ENCODE results near the gene ZFAND2A. TPM values are rescaled to one million over a fixed set of nuclear protein-coding genes. Genes with fewer than 3 reads are reported as not detected.
"Not testable (repeated sequence)": the region's sequence is repeated elsewhere in the genome, so short reads cannot be mapped to it uniquely, and the experiment has no call there.

The ZFAND2A gene
- total RNA-seq, 1 experiment from 2014 or later, result 22.5 TPM

GRCh38 chr7:1154172-1154739, 5.7 kb downstream of the ZFAND2A start:
- no peak for DNase-seq (ENCODE audit: low read depth)

- no peak for DNase-seq (ENCODE audit: low read depth)
Observed at GRCh38 chr7:1152492-1152891, 7.5 kb downstream of the ZFAND2A start.

- no peak for DNase-seq (ENCODE audit: low read depth)
Observed at GRCh38 chr7:1151653-1152425, 8.2 kb downstream of the ZFAND2A start.

- no peak for DNase-seq (ENCODE audit: low read depth)
Observed at GRCh38 chr7:1151156-1151555, 8.8 kb downstream of the ZFAND2A start.

GRCh38 chr7:1150400-1151002, 9.5 kb downstream of the ZFAND2A start:
- no peak for DNase-seq (ENCODE audit: low read depth)

DNA sequence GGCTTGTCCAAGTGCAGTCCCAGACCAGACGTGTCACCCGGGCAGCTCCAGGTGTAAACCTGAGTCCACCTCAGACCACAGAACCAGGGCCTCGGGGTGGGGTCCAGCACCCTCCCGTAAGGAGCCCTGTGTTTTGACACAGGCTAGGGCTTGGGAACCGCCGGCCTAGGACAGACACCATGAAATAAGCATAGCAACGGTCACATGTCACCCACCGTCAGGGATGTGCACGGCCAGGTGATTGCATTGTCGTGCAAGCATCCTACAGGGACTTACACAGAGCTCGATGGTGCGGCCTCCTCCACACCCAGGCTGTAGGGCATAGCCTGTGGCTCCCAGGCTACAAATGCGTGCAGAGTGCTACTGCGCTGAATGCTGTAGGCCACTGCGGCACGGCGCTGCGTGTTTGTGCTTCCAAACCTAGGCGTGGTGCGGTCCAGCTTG, 10.6 kb downstream of the ZFAND2A start:
- no peak for DNase-seq (ENCODE audit: low read depth)

DNA sequence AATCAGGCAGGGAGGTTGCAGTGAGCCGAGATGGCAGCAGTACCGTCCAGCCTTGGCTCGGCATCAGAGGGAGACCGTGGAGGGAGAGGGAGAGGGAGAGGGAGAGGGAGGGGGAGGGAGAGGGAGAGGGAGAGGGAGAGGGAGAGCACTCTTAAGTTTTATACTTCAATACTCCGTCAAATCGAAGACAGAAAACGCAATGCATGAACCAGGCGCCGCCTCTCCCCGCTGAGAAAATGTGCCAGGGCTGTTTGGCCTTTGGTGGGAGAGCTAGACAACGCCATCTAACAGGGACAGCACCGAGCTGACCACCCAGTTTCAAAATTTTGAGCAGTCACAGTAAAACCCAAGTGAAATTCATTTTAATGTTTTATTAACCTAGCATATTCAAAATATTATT, 12.1 kb downstream of the ZFAND2A start:
- DNase-seq (ENCODE audit: low read depth), result not testable (repeated sequence)

- no peak for DNase-seq (ENCODE audit: low read depth)
Observed at GRCh38 chr7:1144269-1144771, 15.7 kb downstream of the ZFAND2A start.

- DNase-seq (ENCODE audit: low read depth), result not testable (repeated sequence)
Observed at GRCh38 chr7:1143031-1143430, 17.0 kb downstream of the ZFAND2A start.

- no peak for DNase-seq (ENCODE audit: low read depth)
Observed at GRCh38 chr7:1142051-1142635, 17.9 kb downstream of the ZFAND2A start.

GRCh38 chr7:1141651-1142050, 18.3 kb downstream of the ZFAND2A start:
- DNase-seq (ENCODE audit: low read depth), result no peak

DNA sequence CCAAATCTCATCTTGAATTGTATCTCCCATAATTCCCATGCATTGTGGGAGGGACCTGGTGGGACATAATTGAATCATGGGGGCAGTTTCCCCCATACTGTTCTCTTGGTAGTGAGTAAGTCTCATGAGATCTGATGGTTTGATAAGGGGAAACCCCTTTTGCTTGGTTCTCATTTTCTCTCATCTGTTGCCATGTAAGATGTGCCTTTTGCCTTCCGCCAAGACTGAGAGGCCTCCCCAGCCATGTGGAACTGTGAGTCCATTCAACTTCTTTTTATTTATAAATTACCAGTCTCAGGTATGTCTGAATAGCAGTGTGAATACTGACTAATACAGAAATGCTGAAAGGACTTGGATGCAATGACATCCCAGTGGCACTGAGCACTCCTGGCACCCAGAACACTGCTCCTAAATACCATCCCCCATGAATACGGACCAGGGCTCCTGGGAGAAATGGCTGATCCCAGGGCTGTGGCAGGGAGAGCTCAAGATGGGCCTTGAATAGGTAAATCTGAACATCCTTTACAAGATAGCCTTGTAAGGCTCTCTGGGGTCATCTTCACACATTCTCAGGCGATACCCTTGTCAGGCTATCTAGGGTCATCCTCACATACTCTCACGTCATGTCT, 19.4 kb downstream of the ZFAND2A start:
- DNase-seq (ENCODE audit: low read depth), result no peak

DNA sequence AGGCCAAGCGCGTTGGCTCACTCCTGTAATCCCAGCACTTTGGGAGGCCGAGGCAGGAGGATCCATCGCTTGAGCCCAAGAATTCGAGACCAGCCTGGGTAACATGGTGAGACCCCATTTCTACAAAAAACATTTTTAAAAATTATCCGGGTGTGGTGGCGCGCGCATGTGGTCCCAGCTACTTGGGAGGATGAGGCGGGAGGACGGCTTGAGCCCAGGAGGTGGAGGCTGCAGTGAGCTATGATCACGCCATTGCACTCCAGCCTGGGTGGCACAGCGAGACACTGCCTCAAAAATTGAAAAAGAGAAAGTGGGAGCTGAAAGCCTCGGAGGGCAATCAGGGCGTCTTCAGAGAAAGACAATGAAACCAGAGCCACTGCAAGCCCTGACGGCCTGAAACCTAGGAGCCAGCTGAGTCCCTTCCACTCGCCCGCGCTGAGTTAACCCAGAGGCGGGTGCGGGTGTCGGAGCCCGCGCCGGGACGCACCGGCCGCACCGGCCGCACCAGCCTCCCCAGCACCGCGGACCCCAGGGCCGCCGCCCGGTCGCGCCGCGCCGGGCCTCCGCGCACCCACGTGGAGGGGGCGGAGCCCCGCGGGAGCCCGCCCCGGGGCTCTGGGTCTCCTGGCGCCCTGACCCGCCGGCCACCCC, 22.4 kb downstream of the ZFAND2A start:
- DNase-seq (ENCODE audit: low read depth), result no peak

- DNase-seq (ENCODE audit: low read depth), result no peak
Observed at GRCh38 chr7:1136841-1137516, 23.0 kb downstream of the ZFAND2A start.

DNA sequence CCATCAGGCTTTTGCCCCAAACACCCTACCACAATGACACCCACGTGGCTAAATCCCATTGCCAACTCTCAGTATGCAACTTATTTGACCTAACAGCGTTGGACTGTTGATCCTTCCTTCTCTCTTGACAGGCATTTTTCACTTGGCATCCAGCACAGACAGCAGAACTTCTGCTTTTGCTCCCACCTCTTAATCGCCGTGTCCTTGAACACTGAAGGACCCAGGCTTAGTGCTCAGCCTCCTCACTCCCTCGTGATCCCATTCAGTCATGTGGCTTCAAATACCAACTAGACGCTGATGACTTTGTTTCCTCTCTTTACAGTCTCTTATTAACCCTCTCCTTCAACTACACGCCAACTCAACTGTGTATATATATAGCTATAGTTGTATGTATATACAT, 25.0 kb downstream of the ZFAND2A start:
- DNase-seq (ENCODE audit: low read depth), result no peak

DNA sequence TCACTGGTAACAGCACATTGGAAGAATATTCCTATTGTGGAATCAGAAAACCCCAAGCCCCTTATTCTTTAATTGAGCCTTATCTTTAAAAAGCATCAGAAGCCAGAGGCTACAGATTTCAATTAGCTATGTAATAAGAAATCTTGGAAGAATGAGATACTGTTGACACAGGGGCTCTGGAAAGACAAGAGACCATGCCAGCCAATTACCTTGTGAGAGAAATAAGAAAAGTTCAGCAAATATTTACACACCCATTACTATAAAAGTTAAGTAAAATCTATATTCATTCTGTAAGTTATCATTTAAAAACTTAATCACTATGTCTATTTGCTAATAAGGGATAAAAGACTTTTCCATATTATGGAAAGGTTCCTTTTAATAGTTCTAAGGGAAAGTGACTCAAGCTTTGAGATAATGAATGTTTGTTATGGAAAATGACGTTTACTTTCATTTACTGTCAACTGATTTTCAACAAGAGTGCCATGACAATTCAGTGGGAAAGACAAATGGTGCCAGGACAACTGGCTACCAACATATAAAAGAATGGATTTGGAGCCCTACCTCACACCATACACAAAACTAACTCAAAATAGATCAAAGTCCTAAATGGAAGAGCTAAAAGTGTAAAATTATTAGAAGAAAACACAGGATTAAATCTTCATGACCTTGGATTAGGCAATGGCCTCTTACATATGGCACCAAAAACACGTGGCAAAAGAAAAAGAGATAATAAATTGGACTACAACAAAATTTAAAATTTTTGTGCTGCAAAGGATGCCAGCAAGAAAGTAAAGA, 28.3 kb downstream of the ZFAND2A start:
- no peak for DNase-seq (ENCODE audit: low read depth)

GRCh38 chr7:1130021-1130990, 29.7 kb downstream of the ZFAND2A start:
- DNase-seq (ENCODE audit: low read depth), result no peak

DNA sequence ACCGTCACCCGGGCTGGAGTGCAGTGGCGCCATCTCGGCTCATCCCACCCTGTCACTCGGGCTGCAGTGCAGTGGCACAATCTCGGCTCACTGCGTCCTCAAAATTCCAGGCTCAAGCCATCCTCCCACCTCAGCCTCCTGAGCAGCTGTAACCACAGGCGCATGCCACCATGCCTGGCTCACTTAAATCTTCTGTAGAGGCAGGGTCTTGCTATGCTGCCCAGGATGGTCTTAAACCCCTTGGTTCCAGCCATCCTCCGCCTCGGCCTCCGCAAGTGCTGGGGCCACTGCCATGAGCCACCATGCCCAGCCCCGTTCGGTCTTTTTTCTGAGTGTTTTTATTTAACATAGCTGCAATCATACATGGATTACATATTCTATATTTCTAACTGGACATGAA, 30.6 kb downstream of the ZFAND2A start:
- no peak for DNase-seq (ENCODE audit: low read depth)
